WTC11 (cell line): Measurements from ENCODE around the gene AADACL4. TPM values are rescaled to one million over a fixed set of nuclear protein-coding genes. Genes with fewer than 3 reads are reported as not detected.
A peak's percentile ranks its signal among the peaks of the same experiment; 100 is the strongest.

Experiments
- ATAC-seq: fragments of 200-7000 bp; cut with Tn5 transposase; 2 replicates; pipeline ENCODE4 v1.10.0; 2021; ENCODE audit warnings: mild to moderate bottlenecking, moderate library complexity
- CTCF ChIA-PET: fragments of 300-600 bp; sonication (Branson Sonifier 250); formaldehyde crosslinking; loops from one replicate; lab custom pipeline; 2021; ENCODE audit warnings: antibody characterized with exemption; lab: Charles Lee
- POLR2A ChIA-PET: fragments of 350-600 bp; sonication (Branson Sonifier 250); formaldehyde crosslinking; loops from one replicate; lab custom pipeline; 2021; ENCODE audit warnings: antibody characterized with exemption; lab: Charles Lee
- DNase-seq: peaks from one replicate; pipeline ENCODE4 v3.0.0; 2021; ENCODE audit warnings: low spot score
- H3K27ac Mint-ChIP-seq: 2 replicates; pipeline ENCODE4 v1.8.0; 2021; ENCODE audit warnings: mixed read lengths
- H3K27me3 Mint-ChIP-seq: 2 replicates; pipeline ENCODE4 v1.8.0; 2021; ENCODE audit warnings: low read depth, mild to moderate bottlenecking, moderate library complexity, mixed read lengths
- H3K36me3 Mint-ChIP-seq: 2 replicates; pipeline ENCODE4 v1.8.0; 2021; ENCODE audit warnings: mixed read lengths
- H3K4me1 Mint-ChIP-seq: 2 replicates; pipeline ENCODE4 v1.8.0; 2022; ENCODE audit warnings: mixed read lengths
- H3K4me3 Mint-ChIP-seq: 2 replicates; pipeline ENCODE4 v1.8.0; 2021; ENCODE audit warnings: mild to moderate bottlenecking, moderate library complexity, mixed read lengths
- H3K9me3 Mint-ChIP-seq: 2 replicates; pipeline ENCODE4 v1.8.0; 2021; ENCODE audit warnings: mixed read lengths
- ATF1 ChIP-seq: sonication (generic); formaldehyde crosslinking; IDR thresholded peaks from 2 replicates; pipeline ENCODE4 v1.8.1; 2023; ENCODE audit warnings: mild to moderate bottlenecking, moderate library complexity, missing genetic modification reagents
- ETV6 ChIP-seq: sonication (generic); formaldehyde crosslinking; IDR thresholded peaks from 2 replicates; pipeline ENCODE4 v1.8.1; 2022; ENCODE audit warnings: mild to moderate bottlenecking, missing genetic modification reagents
- FOXK1 ChIP-seq: sonication (generic); formaldehyde crosslinking; IDR thresholded peaks from 2 replicates; pipeline ENCODE4 v1.8.0; 2022; ENCODE audit warnings: mild to moderate bottlenecking, moderate library complexity, missing genetic modification reagents
- GABPB1 ChIP-seq: sonication (generic); formaldehyde crosslinking; IDR thresholded peaks from 2 replicates; pipeline ENCODE4 v1.8.1; 2023; ENCODE audit warnings: mild to moderate bottlenecking, missing genetic modification reagents
- GTF2I ChIP-seq: fragments of 250-450 bp; sonication (Bioruptor Pico); conservative IDR thresholded peaks from 2 replicates; pipeline ENCODE4 v1.4.0; 2021; ENCODE audit warnings: mild to moderate bottlenecking
- MYBL2 ChIP-seq: sonication (generic); formaldehyde crosslinking; IDR thresholded peaks from 2 replicates; pipeline ENCODE4 v1.8.1; 2023; ENCODE audit warnings: mild to moderate bottlenecking, moderate library complexity, missing genetic modification reagents
- NFYB ChIP-seq: sonication (generic); formaldehyde crosslinking; conservative IDR thresholded peaks from 2 replicates; pipeline ENCODE4 v1.8.0; 2022; ENCODE audit warnings: low read depth, missing genetic modification reagents
- NR2C2 ChIP-seq: sonication (generic); formaldehyde crosslinking; IDR thresholded peaks from 2 replicates; pipeline ENCODE4 v1.8.0; 2022; ENCODE audit warnings: mild to moderate bottlenecking, missing genetic modification reagents
- NR3C1 ChIP-seq: sonication (generic); formaldehyde crosslinking; conservative IDR thresholded peaks from 2 replicates; pipeline ENCODE4 v1.8.1; 2023; ENCODE audit warnings: low read depth, mild to moderate bottlenecking, missing genetic modification reagents
- PRRX2 ChIP-seq: fragments of 250-450 bp; sonication (Bioruptor Pico); IDR thresholded peaks from 2 replicates; pipeline ENCODE4 v1.8.0; 2021; ENCODE audit warnings: mild to moderate bottlenecking
- RORB ChIP-seq: fragments of 250-450 bp; sonication (Bioruptor Pico); IDR thresholded peaks from 2 replicates; pipeline ENCODE4 v1.9.0; 2021; ENCODE audit warnings: mild to moderate bottlenecking
- SP1 ChIP-seq: sonication (generic); formaldehyde crosslinking; conservative IDR thresholded peaks from 2 replicates; pipeline ENCODE4 v1.8.1; 2022; ENCODE audit warnings: missing genetic modification reagents
- TEAD4 ChIP-seq: sonication (generic); formaldehyde crosslinking; IDR thresholded peaks from 2 replicates; pipeline ENCODE4 v1.8.0; 2022; ENCODE audit warnings: mild to moderate bottlenecking, missing genetic modification reagents
- ZNF219 ChIP-seq: sonication (generic); formaldehyde crosslinking; IDR thresholded peaks from 2 replicates; pipeline ENCODE4 v1.8.0; 2023; ENCODE audit warnings: missing genetic modification reagents, mild to moderate bottlenecking, borderline replicate concordance
- ZNF232 ChIP-seq: sonication (generic); formaldehyde crosslinking; IDR thresholded peaks from 2 replicates; pipeline ENCODE4 v1.8.0; 2022; ENCODE audit warnings: mild to moderate bottlenecking, missing genetic modification reagents
- total RNA-seq: library from RNA; stranded (reverse); gene quantifications from 3 replicates; pipeline ENCODE4 v1.2.3, GENCODE V29; 2021
- TF ChIP-seq, protein P1 (sequence below): sonication (generic); formaldehyde crosslinking; IDR thresholded peaks from 2 replicates; pipeline ENCODE4 v1.8.0; 2023; ENCODE audit warnings: missing genetic modification reagents
- TF ChIP-seq, protein P2 (sequence below): sonication (generic); formaldehyde crosslinking; IDR thresholded peaks from 2 replicates; pipeline ENCODE4 v1.8.1; 2022; ENCODE audit warnings: mild to moderate bottlenecking, moderate library complexity, missing genetic modification reagents
- TF ChIP-seq, protein P3 (sequence below): sonication (generic); formaldehyde crosslinking; IDR thresholded peaks from 2 replicates; pipeline ENCODE4 v1.8.1; 2023; ENCODE audit warnings: mild to moderate bottlenecking, missing genetic modification reagents
- TF ChIP-seq, protein P4 (sequence below): fragments of 250-450 bp; sonication (Bioruptor Pico); conservative IDR thresholded peaks from 2 replicates; pipeline ENCODE4 v1.9.0; 2021; ENCODE audit warnings: mild to moderate bottlenecking
- TF ChIP-seq, protein P5 (sequence below): sonication (generic); formaldehyde crosslinking; IDR thresholded peaks from 2 replicates; pipeline ENCODE4 v1.8.0; 2022; ENCODE audit warnings: mild to moderate bottlenecking, missing genetic modification reagents

Gene AADACL4
- total RNA-seq, 1 experiment from 2014 or later, result 0.11 TPM

DNA sequence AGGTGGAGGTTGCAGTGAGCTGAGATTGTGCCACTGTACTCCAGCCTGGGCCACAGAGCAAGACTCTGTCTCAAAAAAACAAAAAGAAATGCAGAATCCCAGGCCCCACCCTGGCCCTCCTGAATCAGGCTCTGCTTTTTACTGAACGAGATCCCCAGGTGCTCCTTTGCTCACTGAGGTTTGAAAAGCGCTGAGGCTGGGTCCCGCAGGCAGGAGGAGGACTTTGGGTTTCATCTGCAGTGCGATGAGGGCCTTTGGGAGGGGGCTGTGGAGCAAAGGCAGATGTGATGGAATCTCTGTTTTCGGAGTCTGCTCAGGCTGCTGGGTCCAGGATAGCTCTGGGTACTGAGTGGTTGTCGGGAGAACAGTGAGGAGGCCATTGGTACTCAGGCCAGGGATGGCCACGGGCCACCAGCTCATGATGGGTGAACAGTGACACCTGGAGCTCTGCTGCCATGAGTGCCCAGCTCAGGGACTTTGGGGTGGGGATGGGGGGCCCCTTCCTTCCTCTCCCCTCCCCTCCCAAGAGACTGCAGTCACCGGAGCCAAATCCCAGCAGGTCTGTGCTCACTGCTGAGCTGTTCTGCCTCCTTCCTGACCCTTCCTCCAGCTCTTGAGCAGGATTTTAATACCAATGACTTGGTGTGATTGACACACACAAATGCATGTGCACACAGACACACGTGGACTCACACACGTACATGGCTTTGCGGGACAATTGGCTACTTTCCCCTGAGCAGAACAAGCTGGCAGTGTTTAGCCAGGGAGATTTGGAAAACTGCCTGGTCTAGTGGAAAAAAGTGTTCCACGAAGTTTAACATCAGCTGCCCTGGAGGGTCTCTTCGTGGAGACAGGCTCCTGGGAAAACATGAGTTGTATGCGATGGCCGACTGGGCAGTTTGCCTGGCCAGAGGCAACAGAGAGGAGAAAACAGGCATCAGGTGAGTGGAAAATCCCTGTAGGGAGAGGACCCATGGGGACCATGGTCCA, 22.2 kb upstream of the AADACL4 start:
- no peak overlapping the region for H3K4me3 Mint-ChIP-seq
- DNase-seq, result no peak
- ChIA-PET CTCF (interaction anchor here (1.0 to 8.3 kb wide), 7 partner anchors 19 to 345 kb away, joined by 3 to 107 read pairs (median 34); no protein-coding TSS in a partner anchor), POLR2A (no interaction called here)
- TF ChIP-seq, protein P1, sequence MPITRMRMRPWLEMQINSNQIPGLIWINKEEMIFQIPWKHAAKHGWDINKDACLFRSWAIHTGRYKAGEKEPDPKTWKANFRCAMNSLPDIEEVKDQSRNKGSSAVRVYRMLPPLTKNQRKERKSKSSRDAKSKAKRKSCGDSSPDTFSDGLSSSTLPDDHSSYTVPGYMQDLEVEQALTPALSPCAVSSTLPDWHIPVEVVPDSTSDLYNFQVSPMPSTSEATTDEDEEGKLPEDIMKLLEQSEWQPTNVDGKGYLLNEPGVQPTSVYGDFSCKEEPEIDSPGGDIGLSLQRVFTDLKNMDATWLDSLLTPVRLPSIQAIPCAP (CRISPR knock-in tag), result 0 out of 2 replicates have a peak, but pooled peaks have one; percentile 27
- TF ChIP-seq, protein P2, sequence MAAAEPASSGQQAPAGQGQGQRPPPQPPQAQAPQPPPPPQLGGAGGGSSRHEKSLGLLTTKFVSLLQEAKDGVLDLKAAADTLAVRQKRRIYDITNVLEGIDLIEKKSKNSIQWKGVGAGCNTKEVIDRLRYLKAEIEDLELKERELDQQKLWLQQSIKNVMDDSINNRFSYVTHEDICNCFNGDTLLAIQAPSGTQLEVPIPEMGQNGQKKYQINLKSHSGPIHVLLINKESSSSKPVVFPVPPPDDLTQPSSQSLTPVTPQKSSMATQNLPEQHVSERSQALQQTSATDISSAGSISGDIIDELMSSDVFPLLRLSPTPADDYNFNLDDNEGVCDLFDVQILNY (CRISPR knock-in tag), result no peak
- no peaks in the 10 kb centered on the region; the same call in 1 of the 2 replicates for H3K27me3 Mint-ChIP-seq
- H3K27ac Mint-ChIP-seq, result peak overlapping the region; percentile 11; the same call in 1 of the 2 replicates
- ATAC-seq, result no peak
- H3K36me3 Mint-ChIP-seq, result no peaks in the 10 kb centered on the region
- no peaks in the 10 kb centered on the region for H3K9me3 Mint-ChIP-seq
- H3K4me1 Mint-ChIP-seq, result peaks cover 48% of the 10 kb centered on the region

DNA sequence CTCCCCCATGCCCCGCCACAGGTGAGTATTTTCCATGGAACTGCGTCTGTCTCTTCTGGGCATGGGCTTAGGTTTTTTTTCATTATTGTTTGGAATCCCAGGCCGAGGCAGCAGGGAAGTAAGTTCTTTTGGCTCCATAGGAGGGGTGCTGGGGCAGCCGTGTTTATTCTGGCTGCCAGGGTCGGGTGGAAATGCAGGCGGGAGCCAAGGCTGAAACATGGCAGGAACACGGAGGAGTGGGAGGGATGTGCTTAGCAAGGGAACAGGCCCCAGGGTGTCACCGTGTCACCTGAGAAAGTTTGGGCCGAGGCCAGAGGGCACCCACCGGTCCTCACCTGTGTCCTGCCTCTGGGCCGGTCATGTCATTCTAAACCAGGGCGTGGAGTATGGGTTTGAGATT, 21.4 kb upstream of the AADACL4 start:
- CTCF ChIA-PET, result interaction anchor here (1.0 to 8.3 kb wide), 5 partner anchors 12 to 105 kb away, joined by 3 to 107 read pairs (median 14); no protein-coding TSS in a partner anchor
- ATAC-seq, result no peak
- TF ChIP-seq NR3C1 (CRISPR knock-in tag) (no peak), ATF1 (CRISPR knock-in tag) (no peak), RORB (CRISPR knock-in tag) (no peak), GABPB1 (CRISPR knock-in tag) (no peak), ETV6 (CRISPR knock-in tag) (no peak), ZNF232 (CRISPR knock-in tag) (no peak), NFYB (CRISPR knock-in tag) (no peak), SP1 (CRISPR knock-in tag) (no peak), TEAD4 (CRISPR knock-in tag) (no peak), MYBL2 (no peak), PRRX2 (CRISPR knock-in tag) (no peak)
- TF ChIP-seq, protein P3, sequence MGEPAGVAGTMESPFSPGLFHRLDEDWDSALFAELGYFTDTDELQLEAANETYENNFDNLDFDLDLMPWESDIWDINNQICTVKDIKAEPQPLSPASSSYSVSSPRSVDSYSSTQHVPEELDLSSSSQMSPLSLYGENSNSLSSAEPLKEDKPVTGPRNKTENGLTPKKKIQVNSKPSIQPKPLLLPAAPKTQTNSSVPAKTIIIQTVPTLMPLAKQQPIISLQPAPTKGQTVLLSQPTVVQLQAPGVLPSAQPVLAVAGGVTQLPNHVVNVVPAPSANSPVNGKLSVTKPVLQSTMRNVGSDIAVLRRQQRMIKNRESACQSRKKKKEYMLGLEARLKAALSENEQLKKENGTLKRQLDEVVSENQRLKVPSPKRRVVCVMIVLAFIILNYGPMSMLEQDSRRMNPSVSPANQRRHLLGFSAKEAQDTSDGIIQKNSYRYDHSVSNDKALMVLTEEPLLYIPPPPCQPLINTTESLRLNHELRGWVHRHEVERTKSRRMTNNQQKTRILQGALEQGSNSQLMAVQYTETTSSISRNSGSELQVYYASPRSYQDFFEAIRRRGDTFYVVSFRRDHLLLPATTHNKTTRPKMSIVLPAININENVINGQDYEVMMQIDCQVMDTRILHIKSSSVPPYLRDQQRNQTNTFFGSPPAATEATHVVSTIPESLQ, result no peak
- TF ChIP-seq, protein P2 (CRISPR knock-in tag), result no peak
- TF ChIP-seq, all 79 proteins: peak for 0

DNA sequence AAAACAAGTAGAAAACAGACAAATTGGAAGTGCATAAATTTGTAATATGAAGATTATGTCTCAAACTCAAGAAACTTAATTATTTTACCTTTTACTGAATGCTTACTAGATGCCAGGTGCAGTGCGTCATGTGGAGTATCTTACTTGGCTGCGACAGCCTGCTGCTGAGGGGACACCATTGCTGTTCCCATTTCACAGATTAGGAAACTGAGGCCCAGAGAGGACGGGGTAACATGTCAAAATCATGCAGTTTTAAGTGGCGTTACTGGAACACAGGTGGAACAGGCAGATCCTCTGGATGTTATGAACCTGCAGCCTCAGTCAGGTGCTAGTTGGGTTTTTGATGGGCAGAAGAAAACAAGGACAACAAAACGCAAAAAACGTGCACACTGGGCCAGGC, 18.6 kb upstream of the AADACL4 start:
- ChIA-PET CTCF (no interaction called here), POLR2A (no interaction called here)
- peaks cover 61% of the 10 kb centered on the region for H3K4me1 Mint-ChIP-seq
- no peaks in the 10 kb centered on the region for H3K36me3 Mint-ChIP-seq
- H3K27ac Mint-ChIP-seq, result peak overlapping the region; percentile 32; the same call in 1 of the 2 replicates
- DNase-seq, result no peak
- H3K27me3 Mint-ChIP-seq, result no peaks in the 10 kb centered on the region; the same call in 1 of the 2 replicates
- ATAC-seq, result no peak
- no peak overlapping the region for H3K4me3 Mint-ChIP-seq
- no peaks in the 10 kb centered on the region for H3K9me3 Mint-ChIP-seq
- TF ChIP-seq GTF2I (CRISPR knock-in tag), result no peak
- no peak for TF ChIP-seq NR2C2
- TF ChIP-seq, protein P4, sequence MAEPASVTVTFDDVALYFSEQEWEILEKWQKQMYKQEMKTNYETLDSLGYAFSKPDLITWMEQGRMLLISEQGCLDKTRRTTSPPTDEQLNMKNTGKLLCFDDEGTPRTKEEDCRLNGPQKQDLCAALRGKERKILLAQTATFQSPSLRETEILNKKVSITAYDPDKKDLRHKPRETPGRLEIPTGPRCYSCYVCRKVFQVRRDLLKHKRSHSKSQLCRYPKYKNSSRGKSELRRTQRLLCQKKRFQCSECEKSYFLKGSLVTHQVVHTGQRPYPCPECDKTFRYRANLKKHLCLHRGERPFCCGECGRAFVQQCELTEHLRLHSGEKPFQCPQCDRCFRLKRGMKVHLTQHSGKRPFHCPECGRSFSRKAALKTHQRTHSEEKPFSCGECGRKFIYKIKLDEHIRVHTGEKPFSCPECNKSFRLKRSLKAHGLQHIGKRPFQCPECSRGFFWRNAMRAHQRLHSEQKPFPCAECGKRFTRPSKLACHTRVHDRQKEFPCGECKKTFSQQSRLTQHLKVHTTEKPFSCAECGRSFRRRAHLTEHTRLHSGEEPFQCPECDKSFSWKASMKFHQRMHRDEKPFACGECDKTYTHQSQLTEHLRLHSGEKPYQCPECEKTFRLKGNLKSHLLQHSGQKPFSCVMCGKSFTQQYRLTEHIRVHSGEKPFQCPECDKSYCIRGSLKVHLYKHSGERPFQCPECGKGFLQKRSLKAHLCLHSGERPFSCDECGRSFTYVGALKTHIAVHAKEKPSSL (CRISPR knock-in tag), result no peak
- no peak for TF ChIP-seq FOXK1 (CRISPR knock-in tag)
- no peak for TF ChIP-seq ZNF219 (CRISPR knock-in tag)
- TF ChIP-seq, protein P5, sequence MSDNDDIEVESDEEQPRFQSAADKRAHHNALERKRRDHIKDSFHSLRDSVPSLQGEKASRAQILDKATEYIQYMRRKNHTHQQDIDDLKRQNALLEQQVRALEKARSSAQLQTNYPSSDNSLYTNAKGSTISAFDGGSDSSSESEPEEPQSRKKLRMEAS, result no peak

More for the DNA sequence above, 21.4 kb upstream of the AADACL4 start:
- Mint-ChIP-seq H3K27me3 (no peaks in the 10 kb centered on the region; the same call in 1 of the 2 replicates), H3K9me3 (no peaks in the 10 kb centered on the region), H3K36me3 (no peaks in the 10 kb centered on the region), H3K4me3 (no peak overlapping the region), H3K4me1 (peaks cover 56% of the 10 kb centered on the region), H3K27ac (peak overlapping the region; percentile 26; the same call in 1 of the 2 replicates)
- POLR2A ChIA-PET, result no interaction called here
- DNase-seq, result no peak
